DMS114 treated with DMSO at 0.1 percent for 48 hours (cell line): ENCODE data around the gene PEX16.

ENCODE experiments used
- DNase-seq: peaks from one replicate; lab custom pipeline; 2025; ENCODE audit not compliant: unreplicated experiment; lab: John Stamatoyannopoulos, UW

The PEX16 gene

GRCh38 chr11:45917623-45918330 is at the start of gene PEX16:
TSS of gene PEX16 (minus strand) at chr11:45917877. CDS start at chr11:45917811, 66 bp downstream.
- peak; percentile 92 for DNase-seq

GRCh38 chr11:45964911-45965389 is 47.3 kb upstream of the PEX16 start:
- DNase-seq: peak; percentile 82

- no peak for DNase-seq
Observed at GRCh38 chr11:45961751-45962240, 44.1 kb upstream of the PEX16 start.

DNA sequence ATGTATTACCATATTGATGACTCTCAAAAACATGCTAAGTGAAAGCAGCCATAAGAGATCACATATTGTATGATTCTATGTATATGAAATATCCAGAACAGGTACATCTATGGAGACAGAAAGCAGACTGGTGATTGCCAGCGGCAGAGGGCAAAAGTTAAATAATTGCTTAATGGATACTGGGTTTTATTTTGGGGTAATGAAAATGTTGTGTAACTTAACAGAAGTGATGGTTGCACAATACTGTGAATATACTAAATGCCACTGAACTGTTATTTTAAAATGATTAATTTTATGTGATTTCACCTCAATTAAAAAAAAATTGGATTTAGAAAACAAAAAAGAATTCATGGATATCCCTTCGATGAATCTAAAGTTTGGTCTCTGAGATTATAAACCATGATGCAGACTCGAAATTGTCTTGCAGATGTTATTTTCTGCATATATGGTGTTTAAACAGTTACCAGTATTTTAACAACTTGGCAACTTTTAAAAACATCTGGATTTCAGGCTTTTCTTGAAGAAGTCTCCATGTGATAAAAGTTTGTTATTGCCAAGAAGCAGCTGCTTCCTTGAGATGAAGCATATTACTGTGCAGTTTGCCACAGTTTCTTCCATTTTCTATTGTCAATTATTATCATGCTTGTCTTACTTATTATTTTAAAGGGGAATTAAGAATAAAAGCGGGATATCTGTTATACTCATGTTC is 42.9 kb upstream of the PEX16 start:
- DNase-seq: no peak

GRCh38 chr11:45959851-45960250 is 42.2 kb upstream of the PEX16 start:
- no peak for DNase-seq

GRCh38 chr11:45949992-45950407 is 32.3 kb upstream of the PEX16 start:
- no peak for DNase-seq

DNA sequence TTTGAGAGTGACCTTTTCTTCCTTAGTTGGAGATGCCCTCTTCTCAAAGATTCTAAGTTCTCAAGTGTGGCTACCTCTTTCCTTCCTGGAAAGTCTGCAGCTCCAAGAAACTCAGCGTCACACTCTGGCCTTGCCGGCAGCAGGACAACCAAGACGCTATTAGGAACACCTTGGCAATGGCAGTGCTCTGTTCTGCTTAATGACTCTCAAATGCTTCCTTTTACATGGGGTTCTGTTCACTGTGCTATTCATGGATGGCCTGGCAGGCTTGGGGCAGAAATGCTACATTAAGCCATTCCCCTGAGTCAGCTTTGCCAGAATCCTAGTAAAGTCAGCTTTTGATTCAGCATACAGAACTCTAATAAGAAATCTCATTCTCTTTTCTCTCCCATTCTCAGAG is 30.7 kb upstream of the PEX16 start:
- DNase-seq: no peak

- DNase-seq: no peak
Observed at GRCh38 chr11:45947885-45948284, 30.2 kb upstream of the PEX16 start.

- DNase-seq: no peak
Observed at GRCh38 chr11:45945397-45945999, 27.8 kb upstream of the PEX16 start.

DNA sequence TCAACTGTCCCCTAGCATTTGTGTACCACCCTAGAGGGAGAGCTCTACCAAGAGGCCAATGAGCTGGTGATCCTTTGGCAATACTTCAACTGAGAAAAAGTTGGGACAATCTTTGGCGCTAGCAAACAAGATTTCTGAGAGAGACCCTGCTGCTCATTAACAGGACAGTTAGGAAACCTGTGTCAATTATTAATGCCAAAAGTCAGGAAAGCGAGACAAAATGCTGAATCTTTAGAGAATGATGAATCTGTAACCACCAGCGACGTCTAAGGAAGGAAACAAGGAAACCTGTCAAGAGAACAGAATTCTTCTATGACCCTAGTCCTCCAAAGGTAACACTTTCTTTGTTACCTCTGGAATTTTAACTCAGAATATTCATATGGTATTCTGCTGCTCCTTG is 24.7 kb upstream of the PEX16 start:
- DNase-seq: no peak

DNA sequence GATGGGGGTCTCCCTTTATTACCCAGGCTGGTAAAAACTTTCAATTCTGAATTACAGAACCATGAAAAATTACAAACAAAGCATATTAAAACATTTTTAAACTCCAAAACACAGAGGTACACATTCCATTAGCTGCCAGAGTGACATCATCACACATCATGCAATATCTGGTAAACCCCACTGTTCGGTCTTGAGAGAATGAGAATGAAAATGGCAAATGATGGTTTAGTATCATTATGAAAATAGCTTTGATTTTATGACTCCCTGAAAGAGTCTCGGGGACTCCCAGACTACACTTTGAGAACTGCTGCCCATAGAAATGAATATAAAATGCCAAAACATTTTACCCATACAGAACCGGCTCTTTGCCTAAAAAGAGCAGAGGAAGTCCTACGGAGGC is 23.6 kb upstream of the PEX16 start:
- DNase-seq: no peak

GRCh38 chr11:45939836-45940235 is 22.2 kb upstream of the PEX16 start:
- DNase-seq: no peak

DNA sequence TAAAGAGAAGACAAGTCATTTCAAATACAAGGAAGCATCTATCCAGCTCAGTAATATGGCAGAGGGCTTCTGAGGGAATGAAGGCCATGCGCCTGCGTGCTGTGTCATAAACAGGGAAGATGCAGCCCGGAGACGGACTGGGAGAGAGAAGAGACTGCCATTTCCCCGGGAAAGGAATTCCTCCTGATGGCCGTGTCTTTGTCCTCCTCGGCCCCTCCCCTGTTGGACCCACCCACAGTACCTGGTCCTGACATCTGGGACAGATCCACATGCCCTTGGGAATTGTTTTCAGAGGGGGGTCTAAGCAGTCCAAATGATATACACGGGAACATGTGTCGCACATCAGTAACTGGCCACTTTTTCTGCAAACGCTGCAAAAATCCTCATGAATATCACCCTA is 20.2 kb upstream of the PEX16 start:
- DNase-seq: no peak

GRCh38 chr11:45936511-45937054 is 18.9 kb upstream of the PEX16 start:
- no peak for DNase-seq

DNA sequence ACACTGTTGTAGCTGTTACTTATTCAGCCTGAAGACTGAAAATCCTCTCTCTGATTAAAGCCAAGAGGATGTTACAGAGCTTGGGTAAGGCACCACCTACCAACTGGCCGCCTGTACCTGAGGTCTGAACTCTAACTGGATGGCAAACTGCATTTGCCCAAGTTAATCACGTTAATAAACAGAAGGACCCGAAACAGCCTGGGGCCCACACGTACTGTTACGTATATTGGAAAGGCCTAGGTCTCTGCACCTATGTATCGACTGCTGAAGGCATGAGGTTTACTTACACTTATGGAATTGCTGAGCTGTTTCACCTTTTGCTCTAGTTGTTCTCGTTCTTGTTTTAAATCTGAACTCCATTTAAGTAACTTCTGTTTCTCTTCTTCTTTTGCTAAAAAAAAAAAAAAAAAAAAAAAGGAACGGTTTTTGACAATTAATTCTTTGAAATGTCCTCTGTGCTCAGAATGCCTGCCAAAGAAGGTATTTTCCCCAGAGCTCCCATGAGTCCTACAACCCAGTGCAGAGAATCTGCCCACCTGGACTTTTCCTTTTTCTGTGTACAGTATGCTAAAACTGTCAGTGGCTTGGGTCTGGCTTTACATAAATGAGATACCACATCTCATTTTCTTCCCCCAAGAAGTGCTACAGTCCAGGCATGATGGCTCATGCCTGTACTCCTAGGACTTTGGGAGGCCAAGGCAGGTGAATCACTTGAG is 17.8 kb upstream of the PEX16 start:
- DNase-seq: no peak

DNA sequence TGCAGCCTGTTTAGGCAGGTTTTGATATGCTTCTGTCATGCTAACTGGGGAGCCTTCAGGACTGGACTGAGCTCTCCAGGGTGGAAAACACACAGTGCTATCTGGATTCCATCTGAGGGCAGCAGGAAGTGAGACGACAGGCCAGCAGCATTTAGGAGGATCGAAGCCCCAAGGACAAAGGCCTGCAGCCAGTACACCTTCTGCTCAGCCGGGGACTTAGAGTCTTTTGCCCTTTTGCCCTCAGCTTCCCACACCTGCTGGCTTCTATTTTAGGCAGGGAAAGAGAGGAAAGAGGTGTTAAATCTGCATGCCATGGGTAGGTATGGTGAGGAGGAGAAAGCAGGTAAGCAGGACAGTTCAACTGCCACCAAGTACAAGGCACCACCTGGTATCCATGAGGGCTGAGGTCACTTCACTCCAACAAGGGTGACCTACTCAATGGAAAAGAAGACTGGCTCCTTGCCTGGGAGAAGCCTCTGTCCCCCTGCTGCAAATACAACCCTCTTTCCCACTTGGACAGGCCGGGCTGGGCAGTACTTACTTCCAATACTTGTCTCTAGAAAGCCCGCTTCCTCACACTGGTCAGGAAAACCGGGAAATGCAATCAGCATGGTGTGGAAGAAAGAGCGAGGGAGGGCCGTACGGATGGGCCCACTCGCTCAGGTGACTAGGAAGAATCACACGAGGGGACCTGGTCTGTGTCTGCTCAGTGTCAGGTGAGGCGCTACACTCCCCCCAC is 17.1 kb upstream of the PEX16 start:
- DNase-seq: no peak

GRCh38 chr11:45933846-45934579 is 16.3 kb upstream of the PEX16 start:
- DNase-seq: no peak

DNA sequence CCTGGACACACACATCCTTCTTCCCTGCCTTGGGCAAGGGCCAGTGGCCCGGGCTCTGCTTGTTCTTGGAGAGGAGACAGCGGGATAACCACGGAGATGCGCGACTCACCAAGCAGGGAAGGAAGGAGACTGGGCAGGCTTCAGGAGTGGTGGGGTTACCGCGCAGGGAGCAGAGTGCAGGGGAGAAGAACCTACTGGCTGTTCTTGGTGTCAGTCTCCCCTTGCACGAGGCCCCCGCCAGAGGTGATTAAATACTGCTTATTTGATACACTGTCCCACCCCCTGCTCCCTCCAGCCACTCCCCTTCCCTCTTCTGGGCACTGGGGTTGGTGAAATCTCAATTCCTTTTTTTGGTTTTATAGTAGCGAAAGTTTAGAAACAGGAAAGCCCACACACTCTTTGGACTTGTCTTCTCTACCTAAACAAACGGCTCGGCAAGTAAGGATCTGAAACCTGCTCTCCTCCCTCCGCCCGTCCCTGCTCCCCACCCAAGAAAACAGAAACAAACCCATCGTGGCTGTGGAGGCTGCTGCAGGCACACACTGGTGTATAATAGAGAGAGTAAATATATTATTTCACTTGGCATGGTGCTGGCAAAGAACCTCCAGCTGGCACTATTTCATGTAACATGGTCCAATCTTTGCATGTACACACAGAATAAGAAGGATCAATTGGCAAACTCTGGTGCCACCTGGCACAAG is 15.6 kb upstream of the PEX16 start:
- no peak for DNase-seq

DNA sequence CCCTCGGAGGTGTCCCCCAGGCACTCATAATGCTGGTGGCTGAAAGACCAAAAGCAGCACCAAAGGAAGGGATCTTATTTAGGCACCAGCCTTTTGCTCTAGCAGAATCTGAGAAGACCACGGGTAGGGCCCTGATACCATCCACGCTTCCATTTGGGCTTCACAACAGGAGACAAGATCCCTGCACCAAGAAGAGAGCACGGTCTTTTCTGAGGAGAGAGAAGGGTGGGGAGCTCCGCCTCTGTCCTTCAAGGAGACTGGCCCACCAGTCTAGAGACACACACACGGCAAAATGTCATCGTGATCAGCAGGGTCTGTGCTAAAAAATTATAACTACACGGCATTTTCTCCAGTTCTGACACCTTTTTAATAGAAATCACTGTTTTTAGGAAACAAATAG is 14.5 kb upstream of the PEX16 start:
- DNase-seq: no peak
